Measurements from ENCODE around the gene CNOT11. TPM values are rescaled to one million over a fixed set of nuclear protein-coding genes. Genes with fewer than 3 reads are reported as not detected.

Gene CNOT11
- total RNA-seq, 1 donor from 2014 or later = 20.1 TPM

GRCh38 chr2:101294861-101295260 is 42.2 kb downstream of the CNOT11 start:
- H3K27ac ChIP-seq = no peak overlapping the region
- no peaks in the 10 kb centered on the region for H3K9me3 ChIP-seq
- intact Hi-C loops (cut with DNase I) = no loop called here
- H3K27me3 ChIP-seq = no peaks in the 10 kb centered on the region
- peaks cover 38% of the 10 kb centered on the region for H3K4me1 ChIP-seq
- no peak overlapping the region for H3K4me3 ChIP-seq
- TF ChIP-seq CTCF (IDR thresholded peaks at IDR 0.05) (no peak), POLR2A (IDR thresholded peaks at IDR 0.05) (no peak), POLR2AphosphoS5 (IDR thresholded peaks at IDR 0.05; ENCODE audit: insufficient read depth in 1 of 2, low read depth in 1 of 2) (no peak)
- peaks cover 0 to 18% of the 10 kb centered on the region in 2 donors for H3K36me3 ChIP-seq
- DNase-seq (ENCODE audit: extremely low spot score in 2 of 2) = no peak

- no peaks in the 10 kb centered on the region for H3K9me3 ChIP-seq
- no peak for DNase-seq (ENCODE audit: extremely low spot score in 2 of 2)
- no peak overlapping the region for H3K4me3 ChIP-seq
- TF ChIP-seq CTCF (IDR thresholded peaks at IDR 0.05) (no peak), POLR2A (IDR thresholded peaks at IDR 0.05) (no peak), POLR2AphosphoS5 (IDR thresholded peaks at IDR 0.05; ENCODE audit: insufficient read depth in 1 of 2, low read depth in 1 of 2) (no peak)
- H3K36me3 ChIP-seq = peaks cover 0 to 15% of the 10 kb centered on the region in 2 donors
- no peaks in the 10 kb centered on the region for H3K27me3 ChIP-seq
- no peak overlapping the region for H3K27ac ChIP-seq
- peaks cover 48% of the 10 kb centered on the region for H3K4me1 ChIP-seq
- intact Hi-C loops (cut with DNase I) = no loop called here
Observed at GRCh38 chr2:101295895-101296294, 43.2 kb downstream of the CNOT11 start.

GRCh38 chr2:101296371-101296770 is 43.7 kb downstream of the CNOT11 start:
- intact Hi-C loops (cut with DNase I) = no loop called here
- H3K27ac ChIP-seq = no peak overlapping the region
- TF ChIP-seq CTCF (IDR thresholded peaks at IDR 0.05) = no peak
- TF ChIP-seq POLR2A (IDR thresholded peaks at IDR 0.05) = no peak
- no peak for TF ChIP-seq POLR2AphosphoS5 (IDR thresholded peaks at IDR 0.05; ENCODE audit: insufficient read depth in 1 of 2, low read depth in 1 of 2)
- no peak overlapping the region for H3K4me3 ChIP-seq
- peaks cover 0 to 15% of the 10 kb centered on the region in 2 donors for H3K36me3 ChIP-seq
- peaks cover 53% of the 10 kb centered on the region for H3K4me1 ChIP-seq
- no peaks in the 10 kb centered on the region for H3K27me3 ChIP-seq
- no peaks in the 10 kb centered on the region for H3K9me3 ChIP-seq
- no peak for DNase-seq (ENCODE audit: extremely low spot score in 2 of 2)

- TF ChIP-seq POLR2AphosphoS5 (IDR thresholded peaks at IDR 0.05; ENCODE audit: insufficient read depth in 1 of 2, low read depth in 1 of 2) (no peak), POLR2A (IDR thresholded peaks at IDR 0.05) (no peak), CTCF (IDR thresholded peaks at IDR 0.05) (no peak)
- Histone ChIP-seq H3K36me3 (peaks cover 0 to 15% of the 10 kb centered on the region in 2 donors), H3K4me1 (peaks cover 61% of the 10 kb centered on the region), H3K9me3 (no peaks in the 10 kb centered on the region), H3K4me3 (no peak overlapping the region), H3K27ac (no peak overlapping the region), H3K27me3 (no peaks in the 10 kb centered on the region)
- intact Hi-C loops (cut with DNase I) = no loop called here
- no peak for DNase-seq (ENCODE audit: extremely low spot score in 2 of 2)
Observed at GRCh38 chr2:101297383-101297782, 44.7 kb downstream of the CNOT11 start.

GRCh38 chr2:101299604-101300003 is 46.9 kb downstream of the CNOT11 start:
- DNase-seq (ENCODE audit: extremely low spot score in 2 of 2) = no peak
- Histone ChIP-seq H3K36me3 (peaks cover 0 to 3% of the 10 kb centered on the region in 2 donors), H3K27ac (no peak overlapping the region), H3K27me3 (no peaks in the 10 kb centered on the region), H3K4me1 (peaks cover 79% of the 10 kb centered on the region), H3K4me3 (no peak overlapping the region), H3K9me3 (no peaks in the 10 kb centered on the region)
- intact Hi-C loops (cut with DNase I) = loop anchor here (10.0 kb wide), 1 partner anchor 45 kb away; the partner anchor contains the start of gene CNOT11
- TF ChIP-seq POLR2A (IDR thresholded peaks at IDR 0.05) (no peak), CTCF (IDR thresholded peaks at IDR 0.05) (no peak), POLR2AphosphoS5 (IDR thresholded peaks at IDR 0.05; ENCODE audit: insufficient read depth in 1 of 2, low read depth in 1 of 2) (no peak)
